ENCODE results near the gene DOCK11. TPM values are rescaled to one million over a fixed set of nuclear protein-coding genes. Genes with fewer than 3 reads are reported as not detected.
A peak's percentile ranks its signal among the peaks of the same experiment; 100 is the strongest.

DOCK11 gene
- total and polyA plus RNA-seq, 2 donors (not counting 3 experiments of a cell fraction or from before 2014, with no cell fraction given) = 0.37 to 0.86 TPM

- no peaks in the 10 kb centered on the region for H3K36me3 ChIP-seq (ENCODE audit: control insufficient read depth in 2 of 2, extremely low read depth in 1 of 2, insufficient read depth in 2 of 2, low read length in 2 of 2)
- peaks cover 37% of the 10 kb centered on the region for H3K4me1 ChIP-seq (ENCODE audit: control insufficient read depth, extremely low read depth, insufficient read depth, low read length)
- peak within 1 kb of the TSS; percentile 62 for H3K9ac ChIP-seq (replicated peaks; ENCODE audit: extremely low read depth, insufficient read depth, low read length)
- H3K27ac ChIP-seq (ENCODE audit: insufficient read depth, low read depth, low read length) = peak within 1 kb of the TSS; percentile 80
- H4K20me1 ChIP-seq (replicated peaks; ENCODE audit: control insufficient read depth, extremely low read depth, insufficient read depth, low read length) = no peaks in the 10 kb centered on the region
- H2AFZ ChIP-seq (ENCODE audit: low read depth, low read length) = peak within 1 kb of the TSS; percentile 89
- no peaks in the 10 kb centered on the region for H3K27me3 ChIP-seq (ENCODE audit: control insufficient read depth in 2 of 2, insufficient read depth in 2 of 2, low read length in 2 of 2)
- CTCF ChIA-PET = interaction anchor here (1.2 to 2.4 kb wide), 3 partner anchors 25 to 82 kb away, joined by 3 to 8 read pairs (median 4); no protein-coding TSS in a partner anchor
- peaks cover 18% of the 10 kb centered on the region for H3K79me2 ChIP-seq (ENCODE audit: control insufficient read depth, insufficient read depth, low read length)
- DNase-seq (ENCODE audit: low read depth, low spot score) (peak; percentile 86), FAIRE-seq (peak; percentile 81)
- H3K4me3 ChIP-seq (replicated peaks in 1 of 3; ENCODE audit: insufficient read depth in 1 of 3, low read depth in 1 of 3, low read length in 3 of 3) = peak within 1 kb of the TSS; percentile 60 to 75 (median 71)
- BruUV-seq (replicated peaks) = TSS peak; percentile 66
- no peaks in the 10 kb centered on the region for H3K9me1 ChIP-seq (replicated peaks; ENCODE audit: control insufficient read depth, extremely low read depth, insufficient read depth, low read length)
- POLR2A ChIA-PET = no interaction called here
- no peaks in the 10 kb centered on the region for H3K9me3 ChIP-seq (replicated peaks; ENCODE audit: control insufficient read depth, insufficient read depth, low read length)
- intact Hi-C loops (cut with micrococcal nuclease) = loop anchor here (1.0 kb wide), 2 partner anchors 25 to 33 kb away; no protein-coding TSS in a partner anchor
- peak within 1 kb of the TSS; percentile 70 for H3K4me2 ChIP-seq (ENCODE audit: insufficient read depth, low read length)
- TF ChIP-seq MAX (IDR thresholded peaks at IDR 0.05; ENCODE audit: insufficient read depth, insufficient read length) (peak; percentile 17), POLR2A (IDR thresholded peaks at IDR 0.05; ENCODE audit: low read depth, low read length) (peak; percentile 50), POLR2AphosphoS5 (IDR thresholded peaks at IDR 0.05; ENCODE audit: insufficient read depth, low read depth, low read length) (peak; percentile 34), CTCF (IDR thresholded peaks at IDR 0.05; ENCODE audit: extremely low read depth in 1 of 2, insufficient read depth in 1 of 2, low read depth in 1 of 2, low read length in 2 of 2) (no peak)
- dilution Hi-C loops (cut with MboI; ENCODE audit: extremely low pct_ligation_motif_present, low sequenced_read_pairs) = no loop called here
These were observed 231.5 kb downstream of the DOCK11 start, which contains the start of gene IL13RA1 for GRCh38 chrX:118726887-118727685. TSS of gene IL13RA1 (plus strand) at chrX:118727606. CDS start at chrX:118727639, 33 bp downstream.
